ENCODE data around the gene NT5DC4.

DNA sequence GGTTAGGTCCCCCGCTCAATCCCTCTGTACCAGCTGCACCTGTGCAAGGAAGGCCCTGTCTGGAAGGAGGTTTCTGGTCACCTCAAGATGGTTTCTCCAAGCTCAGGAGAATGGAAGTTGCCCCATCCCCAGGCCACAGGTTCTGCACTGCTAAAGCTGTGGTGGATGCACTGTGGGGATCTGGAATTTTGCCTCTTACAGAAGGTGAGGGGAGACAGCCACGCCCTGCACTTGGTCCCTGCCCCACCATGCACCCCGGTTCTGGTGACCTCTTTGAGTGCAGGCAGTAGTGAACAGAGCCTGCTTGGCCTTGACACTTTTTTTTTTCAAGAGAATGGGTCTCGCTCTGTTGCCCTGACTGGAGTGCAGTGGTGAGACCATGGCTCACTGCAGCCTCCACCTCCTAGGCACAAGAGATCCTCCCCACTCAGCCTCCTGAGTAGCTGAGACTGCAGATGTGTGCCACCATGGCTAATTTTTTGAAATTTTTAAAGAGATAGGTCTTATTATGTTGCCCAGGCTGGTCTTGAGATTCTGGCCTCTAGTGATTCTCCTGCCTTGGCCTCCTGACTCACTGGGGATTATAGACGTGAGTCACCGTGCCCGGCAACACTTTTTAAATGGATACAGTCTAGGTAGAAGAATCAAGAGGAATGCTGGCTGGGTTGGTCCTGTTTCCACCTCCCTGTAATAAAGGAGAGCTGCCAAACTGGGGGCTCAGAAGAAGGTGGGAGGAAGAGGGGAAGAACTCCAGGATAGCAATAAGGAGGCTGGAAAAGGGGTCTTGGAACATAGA, 5.8 kb upstream of the NT5DC4 start:
- TF ChIP-seq, protein P1, sequence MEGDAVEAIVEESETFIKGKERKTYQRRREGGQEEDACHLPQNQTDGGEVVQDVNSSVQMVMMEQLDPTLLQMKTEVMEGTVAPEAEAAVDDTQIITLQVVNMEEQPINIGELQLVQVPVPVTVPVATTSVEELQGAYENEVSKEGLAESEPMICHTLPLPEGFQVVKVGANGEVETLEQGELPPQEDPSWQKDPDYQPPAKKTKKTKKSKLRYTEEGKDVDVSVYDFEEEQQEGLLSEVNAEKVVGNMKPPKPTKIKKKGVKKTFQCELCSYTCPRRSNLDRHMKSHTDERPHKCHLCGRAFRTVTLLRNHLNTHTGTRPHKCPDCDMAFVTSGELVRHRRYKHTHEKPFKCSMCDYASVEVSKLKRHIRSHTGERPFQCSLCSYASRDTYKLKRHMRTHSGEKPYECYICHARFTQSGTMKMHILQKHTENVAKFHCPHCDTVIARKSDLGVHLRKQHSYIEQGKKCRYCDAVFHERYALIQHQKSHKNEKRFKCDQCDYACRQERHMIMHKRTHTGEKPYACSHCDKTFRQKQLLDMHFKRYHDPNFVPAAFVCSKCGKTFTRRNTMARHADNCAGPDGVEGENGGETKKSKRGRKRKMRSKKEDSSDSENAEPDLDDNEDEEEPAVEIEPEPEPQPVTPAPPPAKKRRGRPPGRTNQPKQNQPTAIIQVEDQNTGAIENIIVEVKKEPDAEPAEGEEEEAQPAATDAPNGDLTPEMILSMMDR (IDR thresholded peaks at IDR 0.05; ENCODE audit: poor library complexity), result no peak
- TF ChIP-seq EZH2 (IDR thresholded peaks at IDR 0.05; ENCODE audit: borderline replicate concordance), result no peak
- no peak for TF ChIP-seq EZH2phosphoT487 (IDR thresholded peaks at IDR 0.05; ENCODE audit: low read depth, severe bottlenecking, unreplicated experiment)
